ENCODE results near the gene EIF3J. TPM values are rescaled to one million over a fixed set of nuclear protein-coding genes. Genes with fewer than 3 reads are reported as not detected.

Gene EIF3J
- 47.7 and 52.3 TPM in 2 replicates for total RNA-seq

GRCh38 chr15:44536962-44537734 is at the start of gene EIF3J:
Gene EIF3J (plus strand): TSS chr15:44537147. CDS start chr15:44537195, 48 bp downstream.
- peak; percentile 88 for DNase-seq (ENCODE audit: low read depth)
- H3K36me3 ChIP-seq (ENCODE audit: control insufficient read depth, insufficient read depth, low read length), result no peaks in the 10 kb centered on the region

GRCh38 chr15:44489464-44489863 is 47.5 kb upstream of the EIF3J start:
- H3K4me3 ChIP-seq (ENCODE audit: low read depth, low read length), result no peak overlapping the region
- no peaks in the 10 kb centered on the region for H3K27me3 ChIP-seq (ENCODE audit: control insufficient read depth, insufficient read depth, low read length)
- TF ChIP-seq CTCF (IDR thresholded peaks at IDR 0.05; ENCODE audit: insufficient read depth, low read length, poor library complexity, severe bottlenecking), result no peak
- H3K36me3 ChIP-seq (ENCODE audit: control insufficient read depth, insufficient read depth, low read length), result peaks cover 1% of the 10 kb centered on the region
- DNase-seq (ENCODE audit: low read depth), result peak; percentile 93

More at GRCh38 chr15:44536962-44537734, at the start of gene EIF3J:
- peak within 1 kb of the TSS; percentile 80 for H3K4me3 ChIP-seq (ENCODE audit: low read depth, low read length)
- no peaks in the 10 kb centered on the region for H3K27me3 ChIP-seq (ENCODE audit: control insufficient read depth, insufficient read depth, low read length)
- no peak for TF ChIP-seq CTCF (IDR thresholded peaks at IDR 0.05; ENCODE audit: insufficient read depth, low read length, poor library complexity, severe bottlenecking)

GRCh38 chr15:44490622-44491021 is 46.3 kb upstream of the EIF3J start:
- no peak for TF ChIP-seq CTCF (IDR thresholded peaks at IDR 0.05; ENCODE audit: insufficient read depth, low read length, poor library complexity, severe bottlenecking)
- Histone ChIP-seq H3K36me3 (ENCODE audit: control insufficient read depth, insufficient read depth, low read length) (peaks cover 1% of the 10 kb centered on the region), H3K27me3 (ENCODE audit: control insufficient read depth, insufficient read depth, low read length) (no peaks in the 10 kb centered on the region), H3K4me3 (ENCODE audit: low read depth, low read length) (no peak overlapping the region)
- DNase-seq (ENCODE audit: low read depth), result no peak

- no peak for TF ChIP-seq CTCF (IDR thresholded peaks at IDR 0.05; ENCODE audit: insufficient read depth, low read length, poor library complexity, severe bottlenecking)
- Histone ChIP-seq H3K4me3 (ENCODE audit: low read depth, low read length) (no peak overlapping the region), H3K27me3 (ENCODE audit: control insufficient read depth, insufficient read depth, low read length) (no peaks in the 10 kb centered on the region), H3K36me3 (ENCODE audit: control insufficient read depth, insufficient read depth, low read length) (peaks cover 1% of the 10 kb centered on the region)
- no peak for DNase-seq (ENCODE audit: low read depth)
Measured at GRCh38 chr15:44492040-44492439, 44.9 kb upstream of the EIF3J start.

GRCh38 chr15:44492672-44493071 is 44.3 kb upstream of the EIF3J start:
- TF ChIP-seq CTCF (IDR thresholded peaks at IDR 0.05; ENCODE audit: insufficient read depth, low read length, poor library complexity, severe bottlenecking), result no peak
- Histone ChIP-seq H3K4me3 (ENCODE audit: low read depth, low read length) (no peak overlapping the region), H3K27me3 (ENCODE audit: control insufficient read depth, insufficient read depth, low read length) (no peaks in the 10 kb centered on the region), H3K36me3 (ENCODE audit: control insufficient read depth, insufficient read depth, low read length) (peaks cover 1% of the 10 kb centered on the region)
- DNase-seq (ENCODE audit: low read depth), result no peak

GRCh38 chr15:44495562-44495961 is 41.4 kb upstream of the EIF3J start:
- no peaks in the 10 kb centered on the region for H3K27me3 ChIP-seq (ENCODE audit: control insufficient read depth, insufficient read depth, low read length)
- H3K4me3 ChIP-seq (ENCODE audit: low read depth, low read length), result no peak overlapping the region
- TF ChIP-seq CTCF (IDR thresholded peaks at IDR 0.05; ENCODE audit: insufficient read depth, low read length, poor library complexity, severe bottlenecking), result no peak
- DNase-seq (ENCODE audit: low read depth), result no peak
- H3K36me3 ChIP-seq (ENCODE audit: control insufficient read depth, insufficient read depth, low read length), result peaks cover 1% of the 10 kb centered on the region

Measured in kidney epithelial cell (primary cell).